ENCODE data around the gene ALDH4A1. TPM values are rescaled to one million over a fixed set of nuclear protein-coding genes. Genes with fewer than 3 reads are reported as not detected.

Gene ALDH4A1
- total and polyA plus RNA-seq, 12 donors, result 11.3 to 46.9 (median 19.8) TPM

- no peak overlapping the region for H3K4me3 ChIP-seq
- WGBS, 4 donors, result 51 to 64% (median 61%) methylated on average over 12 to 17 of the region's 17 CpGs
- intact Hi-C loops (cut with DNase I), result no loop called here
- peak in 3 of 7 donors; percentile 45 to 88 (median 47) for DNase-seq
- H3K9me3 ChIP-seq (replicated peaks in 1 of 3), result no peaks in the 10 kb centered on the region
- no peak for TF ChIP-seq POLR2A (IDR thresholded peaks at IDR 0.05)
- TF ChIP-seq CTCF (IDR thresholded peaks at IDR 0.05), result peak in 4 of 6 experiments; percentile 30 to 42 (median 36)
- H3K4me1 ChIP-seq (replicated peaks in 1 of 2), result peaks cover 26 to 38% of the 10 kb centered on the region in 2 donors
- H3K27me3 ChIP-seq, result no peaks in the 10 kb centered on the region
- peak overlapping the region; percentile 64 to 98 (median 84) for H3K27ac ChIP-seq
- peaks cover 0 to 12% of the 10 kb centered on the region in 2 donors for H3K36me3 ChIP-seq (replicated peaks in 1 of 2)
These were observed 19.3 kb upstream of the ALDH4A1 start for GRCh38 chr1:18921516-18922251.

- Histone ChIP-seq H3K4me3 (no peak overlapping the region), H3K9me3 (replicated peaks in 1 of 3) (no peaks in the 10 kb centered on the region), H3K36me3 (replicated peaks in 1 of 2) (peaks cover 0 to 20% of the 10 kb centered on the region in 2 donors), H3K4me1 (replicated peaks in 1 of 2) (peaks cover 20 to 32% of the 10 kb centered on the region in 2 donors), H3K27ac (peak overlapping the region in 1 of 5 donors; percentile 11), H3K27me3 (no peaks in the 10 kb centered on the region)
- TF ChIP-seq CTCF (IDR thresholded peaks at IDR 0.05), result no peak
- no peak for TF ChIP-seq POLR2A (IDR thresholded peaks at IDR 0.05)
- WGBS, 4 donors, result 91 to 94% (median 93%) methylated on average over 6 to 7 of the region's 7 CpGs
- no peak for DNase-seq
- intact Hi-C loops (cut with DNase I), result no loop called here
These were observed 18.6 kb upstream of the ALDH4A1 start for GRCh38 chr1:18920931-18921330.

- Histone ChIP-seq H3K4me1 (replicated peaks in 1 of 2) (peaks cover 20 to 32% of the 10 kb centered on the region in 2 donors), H3K9me3 (replicated peaks in 1 of 3) (no peaks in the 10 kb centered on the region), H3K27me3 (no peaks in the 10 kb centered on the region), H3K36me3 (replicated peaks in 1 of 2) (peaks cover 0 to 26% of the 10 kb centered on the region in 2 donors), H3K27ac (no peak overlapping the region), H3K4me3 (no peak overlapping the region)
- TF ChIP-seq POLR2A (IDR thresholded peaks at IDR 0.05), result no peak
- TF ChIP-seq CTCF (IDR thresholded peaks at IDR 0.05), result no peak
- intact Hi-C loops (cut with DNase I), result loop anchor here (5.0 to 10.0 kb wide), 3 partner anchors 37 to 175 kb away; partner anchors contain the start of gene IFFO2 (in 1 of the 2)
- whole genome bisulfite sequencing, 4 donors, result 84 to 87% (median 86%) methylated on average over 12 of the region's 12 CpGs
- DNase-seq, result no peak
These were observed 17.6 kb upstream of the ALDH4A1 start for GRCh38 chr1:18919956-18920355.

- intact Hi-C loops (cut with DNase I), result loop anchor here (5.0 to 10.0 kb wide), 3 partner anchors 38 to 175 kb away; partner anchors contain the start of gene IFFO2 (in 1 of the 2)
- no peak overlapping the region for H3K27ac ChIP-seq
- no peaks in the 10 kb centered on the region for H3K27me3 ChIP-seq
- H3K36me3 ChIP-seq (replicated peaks in 1 of 2), result peaks cover 0 to 26% of the 10 kb centered on the region in 2 donors
- no peak for TF ChIP-seq CTCF (IDR thresholded peaks at IDR 0.05)
- no peak for TF ChIP-seq POLR2A (IDR thresholded peaks at IDR 0.05)
- H3K9me3 ChIP-seq (replicated peaks in 1 of 3), result no peaks in the 10 kb centered on the region
- H3K4me1 ChIP-seq (replicated peaks in 1 of 2), result peaks cover 20 to 29% of the 10 kb centered on the region in 2 donors
- WGBS, 4 donors, result 80 to 88% (median 84%) methylated on average over 21 to 31 of the region's 31 CpGs
- H3K4me3 ChIP-seq, result no peak overlapping the region
- DNase-seq, result no peak
These were observed 17.0 kb upstream of the ALDH4A1 start for GRCh38 chr1:18919197-18919905.

Measured in adrenal gland (tissue), 12 donors.